ENCODE measurements around the gene LDHD.

DNA sequence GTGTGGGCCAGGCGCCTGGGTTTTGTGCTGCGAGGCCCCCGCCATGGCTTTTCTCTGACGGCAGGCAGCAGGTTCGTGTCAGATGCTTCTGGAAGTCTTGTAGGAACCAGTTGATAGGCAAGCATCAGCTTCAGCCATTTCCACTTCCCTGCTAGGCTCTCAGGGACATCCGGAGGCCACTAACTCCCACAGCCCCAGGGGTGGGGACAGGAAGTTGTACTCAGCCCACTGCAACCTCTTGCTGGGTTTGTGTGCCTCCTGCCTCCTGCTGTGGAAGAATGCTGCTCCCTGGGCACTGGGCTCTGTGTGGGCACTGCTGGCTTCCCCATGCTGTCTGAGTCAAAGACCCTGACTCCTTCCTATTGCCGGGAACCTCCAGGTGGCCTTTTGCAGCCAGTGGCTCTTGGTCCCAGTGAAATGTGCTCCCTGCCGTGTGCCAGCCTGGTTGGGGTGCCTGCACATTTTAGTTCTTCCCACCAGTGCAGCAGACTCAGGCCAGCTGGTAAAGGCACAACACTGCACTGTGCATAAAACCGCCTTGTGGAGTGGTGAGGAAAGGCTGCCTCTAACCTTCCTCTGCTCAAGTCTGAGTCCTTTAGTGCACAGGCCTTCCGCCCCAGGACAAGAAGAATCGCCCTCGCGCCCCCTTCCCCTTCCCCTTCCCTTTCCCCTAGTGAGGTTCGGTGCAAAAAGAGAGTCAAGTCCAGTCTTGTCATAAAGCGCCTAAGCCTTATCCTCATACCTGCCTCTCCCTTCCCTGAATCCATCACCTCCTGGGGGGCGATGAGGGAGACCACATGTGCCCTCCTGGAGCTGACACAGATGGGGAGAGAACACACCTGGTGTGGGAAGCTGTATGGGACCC is 16.6 kb downstream of the LDHD start:
- no peak for TF ChIP-seq EZH2phosphoT487 (IDR thresholded peaks at IDR 0.05; ENCODE audit: low read length)
- TF ChIP-seq, protein P1, sequence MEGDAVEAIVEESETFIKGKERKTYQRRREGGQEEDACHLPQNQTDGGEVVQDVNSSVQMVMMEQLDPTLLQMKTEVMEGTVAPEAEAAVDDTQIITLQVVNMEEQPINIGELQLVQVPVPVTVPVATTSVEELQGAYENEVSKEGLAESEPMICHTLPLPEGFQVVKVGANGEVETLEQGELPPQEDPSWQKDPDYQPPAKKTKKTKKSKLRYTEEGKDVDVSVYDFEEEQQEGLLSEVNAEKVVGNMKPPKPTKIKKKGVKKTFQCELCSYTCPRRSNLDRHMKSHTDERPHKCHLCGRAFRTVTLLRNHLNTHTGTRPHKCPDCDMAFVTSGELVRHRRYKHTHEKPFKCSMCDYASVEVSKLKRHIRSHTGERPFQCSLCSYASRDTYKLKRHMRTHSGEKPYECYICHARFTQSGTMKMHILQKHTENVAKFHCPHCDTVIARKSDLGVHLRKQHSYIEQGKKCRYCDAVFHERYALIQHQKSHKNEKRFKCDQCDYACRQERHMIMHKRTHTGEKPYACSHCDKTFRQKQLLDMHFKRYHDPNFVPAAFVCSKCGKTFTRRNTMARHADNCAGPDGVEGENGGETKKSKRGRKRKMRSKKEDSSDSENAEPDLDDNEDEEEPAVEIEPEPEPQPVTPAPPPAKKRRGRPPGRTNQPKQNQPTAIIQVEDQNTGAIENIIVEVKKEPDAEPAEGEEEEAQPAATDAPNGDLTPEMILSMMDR (IDR thresholded peaks at IDR 0.05; ENCODE audit: low read length): no peak

All from MM.1S (cell line).